ENCODE results near the gene MYO1E. TPM values are rescaled to one million over a fixed set of nuclear protein-coding genes. Genes with fewer than 3 reads are reported as not detected.

Gene MYO1E
- total and polyA plus RNA-seq, 2 of the 8 experiments (the other 6 are each of a cell fraction or from before 2014, with no cell fraction given), result 19.6 to 142 TPM

DNA sequence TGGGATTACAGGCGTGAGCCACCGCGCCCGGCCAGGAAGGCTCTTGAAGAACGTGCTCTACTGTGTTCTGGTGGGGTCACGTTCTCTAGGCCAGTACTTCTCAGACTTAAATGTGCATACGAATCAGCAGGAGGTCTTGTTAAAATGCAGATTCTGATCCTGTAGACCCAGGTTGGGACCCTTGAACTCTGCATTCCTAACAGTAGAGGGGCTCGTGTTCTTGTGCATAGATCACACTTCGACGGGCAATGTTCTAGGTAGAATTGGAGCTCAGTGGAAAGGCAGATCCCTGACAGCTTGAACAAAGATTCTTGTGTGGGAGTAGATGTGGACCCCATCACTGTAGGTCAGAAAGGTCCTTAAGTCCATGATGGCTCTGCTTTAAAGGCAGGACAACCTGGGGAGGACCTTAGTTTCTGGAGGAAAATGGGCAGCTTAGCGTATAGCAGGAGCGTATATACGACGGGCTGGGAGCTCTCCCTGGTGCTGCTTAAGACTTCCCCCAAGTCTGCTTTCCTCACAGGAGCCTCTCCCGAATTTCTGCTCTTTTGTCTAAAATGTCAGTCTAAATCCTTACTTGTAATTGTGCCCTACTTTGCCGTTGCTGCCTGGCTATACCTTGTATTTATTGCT is 48.4 kb upstream of the MYO1E start (continued):
- TF ChIP-seq SIN3A (conservative IDR thresholded peaks at IDR 0.05 in 1 of 2, IDR thresholded peaks at IDR 0.05 in 1 of 2; ENCODE audit: low read depth in 1 of 2, low read length in 2 of 2) (0 out of 4 replicates have a peak, but pooled peaks of 1 of the 2 experiments have one; percentile 40), ATF2 (IDR thresholded peaks at IDR 0.05; ENCODE audit: low read length) (no peak), TEAD4 (IDR thresholded peaks at IDR 0.05; ENCODE audit: low read depth, low read length) (peak; percentile 97), RFX5 (IDR thresholded peaks at IDR 0.05; ENCODE audit: borderline replicate concordance, low read depth, low read length) (no peak), RNF2 (IDR thresholded peaks at IDR 0.05; ENCODE audit: borderline replicate concordance, low read depth, low read length, missing control alignments, poor library complexity, severe bottlenecking) (no peak), CTBP2 (IDR thresholded peaks at IDR 0.05; ENCODE audit: borderline replicate concordance, insufficient read depth, insufficient read length, low read length) (no peak), MAFK (IDR thresholded peaks at IDR 0.05; ENCODE audit: low read depth, low read length) (no peak), KDM1A (IDR thresholded peaks at IDR 0.05; ENCODE audit: borderline replicate concordance, low read length) (no peak), CREB1 (IDR thresholded peaks at IDR 0.05) (0 out of 2 replicates have a peak, but pooled peaks have one; percentile 36), RAD21 (IDR thresholded peaks at IDR 0.05 in 1 of 2, conservative IDR thresholded peaks at IDR 0.05 in 1 of 2; ENCODE audit: low read depth in 2 of 2, low read length in 2 of 2) (peak; percentile 41 to 45)
